SK-N-MC (cell line): ENCODE data around the gene ALDOB.

Experiments
- EZH2 ChIP-seq: fragments of 200-600 bp; sonication (generic); IDR thresholded peaks from one replicate; pipeline ENCODE4 v1.6.1; 2017; ENCODE audit warnings: antibody characterized with exemption
- FOXP2 ChIP-seq: optimal IDR thresholded peaks from 2 replicates; pipeline ENCODE3; 2011; ENCODE audit warnings: mild to moderate bottlenecking, moderate library complexity; ENCODE audit not compliant: insufficient read depth; ENCODE audit errors: extremely low read length, control extremely low read depth
- POLR2AphosphoS5 ChIP-seq: IDR thresholded peaks from 2 replicates; pipeline ENCODE4 v1.6.1; 2012; ENCODE audit warnings: mild to moderate bottlenecking, low read depth, low read length, borderline replicate concordance

DNA sequence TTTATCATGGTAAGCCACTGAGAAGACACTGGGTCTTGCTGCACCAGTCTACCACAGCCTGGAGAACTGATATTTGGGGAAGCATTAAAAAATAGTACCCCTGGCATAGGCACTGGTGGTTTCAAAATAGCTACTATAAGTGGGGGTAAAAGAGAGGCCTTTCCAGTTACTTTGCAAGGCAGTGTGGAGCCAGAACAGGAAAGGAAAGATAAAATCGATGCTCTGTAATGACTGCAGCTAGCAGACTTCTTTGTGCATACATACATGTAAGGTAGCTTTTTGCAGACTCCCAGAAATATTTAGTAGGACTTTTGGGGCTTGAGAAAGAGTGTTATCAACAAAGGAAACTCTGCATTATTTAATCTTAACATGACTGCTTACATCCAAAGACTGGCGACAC lies 31.3 kb upstream of the ALDOB start:
- no peak for TF ChIP-seq POLR2AphosphoS5
- no peak for TF ChIP-seq EZH2
- no peak for TF ChIP-seq FOXP2
